GM04504 (cell line): ENCODE data around the gene PRSS12.
A peak's percentile ranks its signal among the peaks of the same experiment; 100 is the strongest.
"Not testable (repeated sequence)": the region's sequence is repeated elsewhere in the genome, so short reads cannot be mapped to it uniquely, and the experiment has no call there.

Experiments
- DNase-seq: peaks from one replicate; pipeline ENCODE4 v3.0.0-alpha.2; 2012; ENCODE audit warnings: low read depth

Gene PRSS12

GRCh38 chr4:118318931-118319330 lies 33.9 kb downstream of the PRSS12 start:
- DNase-seq: no peak

- DNase-seq: no peak
Observed at GRCh38 chr4:118317691-118318090, 35.1 kb downstream of the PRSS12 start.

- DNase-seq: no peak
Observed at GRCh38 chr4:118314221-118314620, 38.6 kb downstream of the PRSS12 start.

GRCh38 chr4:118313098-118313497 lies 39.7 kb downstream of the PRSS12 start:
- DNase-seq: no peak

GRCh38 chr4:118308306-118309030 lies 44.3 kb downstream of the PRSS12 start:
- no peak for DNase-seq

- DNase-seq: no peak
Observed at GRCh38 chr4:118307643-118308042, 45.2 kb downstream of the PRSS12 start.

GRCh38 chr4:118299619-118300018 lies 53.2 kb downstream of the PRSS12 start:
- not testable (repeated sequence) for DNase-seq

- DNase-seq: no peak
Observed at GRCh38 chr4:118296729-118297128, 56.1 kb downstream of the PRSS12 start.

- no peak for DNase-seq
Observed at GRCh38 chr4:118290951-118291350, 61.9 kb downstream of the PRSS12 start.

- DNase-seq: peak; percentile 87
Observed at GRCh38 chr4:118289794-118290193, 63.0 kb downstream of the PRSS12 start.

- no peak for DNase-seq
Observed at GRCh38 chr4:118287711-118288451, 64.9 kb downstream of the PRSS12 start.

GRCh38 chr4:118286685-118287084 lies 66.1 kb downstream of the PRSS12 start:
- no peak for DNase-seq

GRCh38 chr4:118285931-118286330 lies 66.9 kb downstream of the PRSS12 start:
- no peak for DNase-seq

- DNase-seq: no peak
Observed at GRCh38 chr4:118284169-118284568, 68.6 kb downstream of the PRSS12 start.

- DNase-seq: no peak
Observed at GRCh38 chr4:118282692-118283091, 70.1 kb downstream of the PRSS12 start.

- no peak for DNase-seq
Observed at GRCh38 chr4:118281611-118282442, 71.0 kb downstream of the PRSS12 start.

- DNase-seq: no peak
Observed at GRCh38 chr4:118280501-118281218, 72.1 kb downstream of the PRSS12 start.

GRCh38 chr4:118279920-118280432 lies 72.8 kb downstream of the PRSS12 start:
- no peak for DNase-seq

- DNase-seq: no peak
Observed at GRCh38 chr4:118279328-118279727, 73.5 kb downstream of the PRSS12 start.

GRCh38 chr4:118278473-118279274 lies 74.1 kb downstream of the PRSS12 start:
- peak; percentile 79 for DNase-seq

GRCh38 chr4:118277243-118277642 lies 75.6 kb downstream of the PRSS12 start:
- DNase-seq: no peak
